CD14-positive monocyte (primary cell): Measurements from ENCODE around the gene NME7. TPM values are rescaled to one million over a fixed set of nuclear protein-coding genes. Genes with fewer than 3 reads are reported as not detected.

Experiments used
- DNase-seq, 3 donors: peaks; one replicate each; pipeline ENCODE4 v3.0.0-alpha.2; 2011 to 2022
- H2AFZ ChIP-seq: 2 replicates; pipeline ENCODE4 v1.6.0; 2012; ENCODE audit warnings: mild to moderate bottlenecking, low read depth, low read length, inconsistent platforms; ENCODE audit not compliant: insufficient read depth, poor library complexity, severe bottlenecking
- H3K27ac ChIP-seq, 2 donors: 1 replicate in 1 of 2; 2 replicates in 1 of 2; pipeline ENCODE4 v1.5.1; 2012 to 2013; ENCODE audit warnings: low read length in 2 of 2, control low read depth in 1 of 2, inconsistent platforms in 1 of 2, low read depth in 1 of 2, mild to moderate bottlenecking in 1 of 2
- H3K27me3 ChIP-seq, 2 donors: one replicate each; pipeline versions ENCODE4 v1.6.0 to v1.6.1; 2011 to 2013; ENCODE audit warnings: low read length in 2 of 2; ENCODE audit not compliant: control insufficient read depth in 2 of 2, insufficient read depth in 2 of 2
- H3K36me3 ChIP-seq, 2 donors: replicated peaks in 1 of 2; 1 replicate in 1 of 2; 2 replicates in 1 of 2; pipeline versions ENCODE4 v1.5.1 to v1.6.1; 2012 to 2013; ENCODE audit warnings: low read length in 2 of 2, control low read depth in 1 of 2, inconsistent platforms in 1 of 2, mild to moderate bottlenecking in 1 of 2; ENCODE audit not compliant: insufficient read depth in 2 of 2, control insufficient read depth in 1 of 2
- H3K4me1 ChIP-seq, 2 donors: 1 replicate in 1 of 2; 2 replicates in 1 of 2; pipeline versions ENCODE4 v1.5.1 to v1.6.1; 2012 to 2013; ENCODE audit warnings: low read length in 2 of 2, control low read depth in 1 of 2, inconsistent platforms in 1 of 2, mild to moderate bottlenecking in 1 of 2, moderate library complexity in 1 of 2; ENCODE audit not compliant: insufficient read depth in 2 of 2, control insufficient read depth in 1 of 2
- H3K4me2 ChIP-seq: replicated peaks from 2 replicates; pipeline ENCODE3; 2012; ENCODE audit warnings: low read length, moderate library complexity, mild to moderate bottlenecking; ENCODE audit not compliant: poor library complexity, severe bottlenecking; ENCODE audit errors: extremely low read depth
- H3K4me3 ChIP-seq, 3 experiments: fragments of 200-600 bp in 1 of 3; sonication (generic) in 1 of 3; replicated peaks in 1 of 3; 1 replicate in 2 of 3; 2 replicates in 1 of 3; pipeline ENCODE4 v1.5.1; 2011 to 2013; ENCODE audit warnings: low read length in 3 of 3, mild to moderate bottlenecking in 3 of 3, control low read depth in 2 of 3, low read depth in 2 of 3, inconsistent platforms in 1 of 3, moderate library complexity in 1 of 3
- H3K79me2 ChIP-seq: 2 replicates; pipeline ENCODE4 v1.6.0; 2012; ENCODE audit warnings: mild to moderate bottlenecking, control low read depth, inconsistent platforms, low read length, moderate library complexity; ENCODE audit not compliant: insufficient read depth
- H3K9ac ChIP-seq: 2 replicates; pipeline ENCODE4 v1.6.0; 2017; ENCODE audit warnings: low read length, mild to moderate bottlenecking; ENCODE audit not compliant: insufficient read depth, poor library complexity, severe bottlenecking
- H3K9me3 ChIP-seq, 2 donors: replicated peaks in 1 of 2; 1 replicate in 1 of 2; 2 replicates in 1 of 2; pipeline versions ENCODE4 v1.5.1 to v1.6.1; 2012 to 2013; ENCODE audit warnings: low read length in 2 of 2, control low read depth in 1 of 2; ENCODE audit not compliant: control insufficient read depth in 1 of 2, insufficient read depth in 1 of 2
- H4K20me1 ChIP-seq: 2 replicates; pipeline ENCODE4 v1.6.0; 2012; ENCODE audit warnings: mild to moderate bottlenecking, low read length, control low read depth, moderate library complexity; ENCODE audit not compliant: insufficient read depth
- H3K27ac Mint-ChIP-seq, 7 donors: one replicate each; pipeline ENCODE4 v1.8.0; 2020; ENCODE audit warnings: mild to moderate bottlenecking in 7 of 7, mixed read lengths in 7 of 7, moderate library complexity in 6 of 7, inconsistent platforms in 2 of 7
- H3K27me3 Mint-ChIP-seq, 3 donors: one replicate each; pipeline ENCODE4 v1.8.0; 2021 to 2022; ENCODE audit warnings: low read depth in 3 of 3, mild to moderate bottlenecking in 3 of 3, mixed read lengths in 3 of 3, moderate library complexity in 3 of 3, inconsistent platforms in 1 of 3
- H3K36me3 Mint-ChIP-seq, 2 donors: one replicate each; pipeline ENCODE4 v1.8.0; 2020; ENCODE audit warnings: mixed read lengths in 2 of 2, inconsistent platforms in 1 of 2, mild to moderate bottlenecking in 1 of 2
- H3K4me1 Mint-ChIP-seq: one replicate; pipeline ENCODE4 v1.8.0; 2020; ENCODE audit warnings: mild to moderate bottlenecking, mixed read lengths
- H3K4me3 Mint-ChIP-seq, 2 donors: one replicate each; pipeline ENCODE4 v1.8.0; 2020; ENCODE audit warnings: mild to moderate bottlenecking in 2 of 2, mixed read lengths in 2 of 2, moderate library complexity in 1 of 2
- H3K9me3 Mint-ChIP-seq, 7 donors: one replicate each; pipeline ENCODE4 v1.8.0; 2020 to 2022; ENCODE audit warnings: mixed read lengths in 7 of 7, mild to moderate bottlenecking in 6 of 7, moderate library complexity in 6 of 7, inconsistent platforms in 2 of 7
- CTCF ChIP-seq: fragments of 200-600 bp; IDR thresholded peaks from one replicate; pipeline ENCODE4 v1.8.0; 2022; ENCODE audit warnings: antibody characterized with exemption, mild to moderate bottlenecking
- WGBS: methylation state at CpG from one replicate; pipeline ENCODE4 v1.1.5; 2013; ENCODE audit warnings: missing lambda C conversion rate; ENCODE audit not compliant: insufficient coverage; 5-methylcytosine and 5-hydroxymethylcytosine counted together
- intact Hi-C, 2 donors: fragments of 100-400 bp; cut with micrococcal nuclease; formaldehyde crosslinking; loops; one replicate each; pipeline versions ENCODE4 v1.15.0 to v1.15.1; 2023
- polyA plus RNA-seq, 3 donors: library from polyadenylated mRNA; depleted of rRNA in 1 of 3; unstranded in 2 of 3; stranded (reverse) in 1 of 3; fragments of 300-500 nt in 2 of 3; fragments of >200 nt in 1 of 3; fragmentation: Illumina TruSeq in 2 of 3; gene quantifications; 1 replicate in 2 of 3; 2 replicates in 1 of 3; pipeline ENCODE4 v1.2.3, GENCODE V29; 2012 to 2021

The NME7 gene
- polyA plus RNA-seq, 3 donors: 3.5 to 8.0 (median 6.0) TPM

- no peaks in the 10 kb centered on the region for H3K4me1 Mint-ChIP-seq
- Histone ChIP-seq H3K36me3 (no peaks in the 10 kb centered on the region), H3K9ac (no peak overlapping the region), H3K4me3 (no peak overlapping the region), H3K27me3 (no peaks in the 10 kb centered on the region), H2AFZ (no peak overlapping the region), H3K79me2 (no peaks in the 10 kb centered on the region), H3K4me1 (no peaks in the 10 kb centered on the region), H3K27ac (no peak overlapping the region), H3K4me2 (no peak overlapping the region), H3K9me3 (no peaks in the 10 kb centered on the region), H4K20me1 (no peaks in the 10 kb centered on the region)
- intact Hi-C loops: no loop called here
- DNase-seq: no peak
- 100% methylated on average over 1 of the region's 3 CpGs for WGBS
- no peak overlapping the region for H3K27ac Mint-ChIP-seq
- H3K9me3 Mint-ChIP-seq: peaks cover 0 to 2% (median 0%) of the 10 kb centered on the region in 7 donors
- H3K36me3 Mint-ChIP-seq: no peaks in the 10 kb centered on the region
- H3K27me3 Mint-ChIP-seq: no peaks in the 10 kb centered on the region
- no peak for TF ChIP-seq CTCF
- H3K4me3 Mint-ChIP-seq: no peak overlapping the region
These were observed 164.6 kb downstream of the NME7 start for GRCh38 chr1:169202791-169203665.

- WGBS: 100% methylated on average over 2 of the region's 5 CpGs
- H3K9me3 Mint-ChIP-seq: peaks cover 0 to 5% (median 1%) of the 10 kb centered on the region in 7 donors
These were observed 166.4 kb downstream of the NME7 start for GRCh38 chr1:169201084-169201619.

More at GRCh38 chr1:169201084-169201619, 166.4 kb downstream of the NME7 start:
- H2AFZ ChIP-seq: no peak overlapping the region
- no peak overlapping the region for H3K9ac ChIP-seq
- no peak for TF ChIP-seq CTCF
- H3K9me3 ChIP-seq: no peaks in the 10 kb centered on the region
- no peaks in the 10 kb centered on the region for H3K36me3 ChIP-seq
- no peak overlapping the region for H3K4me2 ChIP-seq
- H3K27me3 Mint-ChIP-seq: no peaks in the 10 kb centered on the region
- H3K4me1 ChIP-seq: no peaks in the 10 kb centered on the region
- no peak overlapping the region for H3K4me3 ChIP-seq
- H3K79me2 ChIP-seq: no peaks in the 10 kb centered on the region
- no peak overlapping the region for H3K4me3 Mint-ChIP-seq
- no peaks in the 10 kb centered on the region for H4K20me1 ChIP-seq
- intact Hi-C loops: no loop called here
- no peak for DNase-seq
- no peak overlapping the region for H3K27ac ChIP-seq
- no peaks in the 10 kb centered on the region for H3K27me3 ChIP-seq
- no peaks in the 10 kb centered on the region for H3K36me3 Mint-ChIP-seq
- no peaks in the 10 kb centered on the region for H3K4me1 Mint-ChIP-seq
- no peak overlapping the region for H3K27ac Mint-ChIP-seq
